Activated T-helper 1 cell treated with Interleukin-2 at 50 U/mL for 16 hours (primary cell): ENCODE data around the gene LRMDA.
"Not testable (repeated sequence)": the region's sequence is repeated elsewhere in the genome, so short reads cannot be mapped to it uniquely, and the experiment has no call there.

Source experiments
- DNase-seq: peaks from one replicate; pipeline ENCODE4 v3.0.0-alpha.2; 2020; ENCODE audit warnings: low read depth

Gene LRMDA

GRCh38 chr10:76126607-76127527 is 695.4 kb downstream of the LRMDA start:
- no peak for DNase-seq

GRCh38 chr10:76127984-76128589 is 696.7 kb downstream of the LRMDA start:
- DNase-seq, result no peak

- DNase-seq, result no peak
Measured at GRCh38 chr10:76129213-76129612, 697.8 kb downstream of the LRMDA start.

DNA sequence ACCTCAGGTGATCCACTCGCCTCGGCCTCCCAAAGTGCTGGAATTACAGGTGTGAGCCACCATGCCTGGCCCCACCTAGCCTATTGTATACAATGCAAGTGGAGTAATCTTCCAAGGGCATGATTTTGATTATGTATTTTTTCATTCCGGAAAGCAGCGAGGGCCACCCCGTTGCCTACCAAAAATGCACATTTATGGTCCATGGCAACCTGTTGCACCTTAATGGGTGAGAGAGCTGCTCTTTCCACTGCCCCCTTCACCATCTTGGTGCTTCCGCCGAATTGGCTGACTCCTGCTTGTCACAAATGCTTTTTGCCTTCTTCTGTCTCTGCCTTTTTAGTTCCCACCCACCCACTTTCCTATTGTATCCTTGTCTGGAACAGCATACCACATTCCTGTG is 699.5 kb downstream of the LRMDA start:
- no peak for DNase-seq

- no peak for DNase-seq
Measured at GRCh38 chr10:76133597-76134255, 702.3 kb downstream of the LRMDA start.

GRCh38 chr10:76136961-76137360 is 705.5 kb downstream of the LRMDA start:
- no peak for DNase-seq

DNA sequence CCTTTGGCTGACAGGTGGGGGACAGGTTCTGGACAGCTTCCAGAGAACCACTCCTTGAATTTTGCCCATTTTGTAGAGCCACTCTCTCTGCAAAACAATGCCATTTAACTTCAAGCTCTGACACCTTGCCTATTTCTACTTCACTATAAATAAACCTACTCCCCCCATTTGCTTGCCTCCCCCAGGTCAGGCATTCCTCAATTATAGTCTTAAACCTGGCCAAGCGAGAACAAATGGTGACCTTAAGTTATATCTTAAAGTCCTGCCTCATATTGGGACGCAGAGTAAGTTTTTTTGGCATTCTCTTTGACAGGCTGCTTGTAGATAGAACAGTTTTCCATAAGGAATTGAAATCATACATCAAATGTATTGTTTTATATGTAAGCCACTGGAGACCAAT is 706.9 kb downstream of the LRMDA start:
- DNase-seq, result no peak

- DNase-seq, result no peak
Measured at GRCh38 chr10:76138906-76139305, 707.5 kb downstream of the LRMDA start.

- no peak for DNase-seq
Measured at GRCh38 chr10:76139431-76139830, 708.0 kb downstream of the LRMDA start.

- DNase-seq, result no peak
Measured at GRCh38 chr10:76141376-76141775, 710.0 kb downstream of the LRMDA start.

DNA sequence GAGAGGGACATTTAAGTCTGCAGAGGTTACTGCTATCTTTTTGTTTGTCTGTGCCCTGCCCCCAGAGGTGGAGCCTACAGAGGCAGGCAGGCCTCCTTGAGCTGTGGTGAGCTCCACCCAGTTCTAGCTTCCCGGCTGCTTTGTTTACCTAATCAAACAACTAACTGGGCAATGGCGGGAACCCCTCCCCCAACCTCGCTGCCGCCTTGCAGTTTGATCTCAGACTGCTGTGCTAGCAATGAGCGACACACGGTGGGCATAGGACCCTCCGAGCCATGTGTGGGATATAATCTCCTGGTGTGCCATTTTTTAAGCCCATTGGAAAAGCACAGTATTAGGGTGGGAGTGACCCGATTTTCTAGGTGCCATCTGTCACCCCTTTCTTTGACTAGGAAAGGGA is 716.8 kb downstream of the LRMDA start:
- not testable (repeated sequence) for DNase-seq

- DNase-seq, result no peak
Measured at GRCh38 chr10:76149182-76149581, 717.8 kb downstream of the LRMDA start.

DNA sequence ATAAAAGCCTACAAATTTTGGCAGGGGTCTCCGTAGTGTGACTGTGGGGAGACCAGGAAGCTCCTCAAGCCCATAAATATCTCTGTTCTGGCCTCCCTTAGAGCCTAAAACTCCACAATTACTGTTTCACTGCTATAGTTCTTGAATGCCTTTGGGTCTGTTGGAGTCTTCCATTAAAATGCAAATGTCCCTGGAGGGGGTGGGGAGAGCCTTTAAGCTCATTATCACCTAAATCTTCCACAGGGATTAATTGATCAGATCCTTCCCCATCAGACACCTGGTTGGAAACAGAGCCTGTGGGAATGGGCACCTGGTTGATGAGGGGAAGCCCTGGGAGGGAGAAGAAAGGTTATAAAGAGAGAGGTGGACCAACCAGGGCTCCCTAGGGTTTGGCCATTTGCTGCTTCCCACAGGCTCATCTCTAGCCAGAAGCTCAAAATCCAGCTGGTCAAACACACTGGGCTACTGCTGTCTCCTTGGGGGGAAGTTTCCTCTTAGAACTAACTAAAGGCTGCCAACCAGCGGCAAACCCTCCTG is 718.2 kb downstream of the LRMDA start:
- no peak for DNase-seq

DNA sequence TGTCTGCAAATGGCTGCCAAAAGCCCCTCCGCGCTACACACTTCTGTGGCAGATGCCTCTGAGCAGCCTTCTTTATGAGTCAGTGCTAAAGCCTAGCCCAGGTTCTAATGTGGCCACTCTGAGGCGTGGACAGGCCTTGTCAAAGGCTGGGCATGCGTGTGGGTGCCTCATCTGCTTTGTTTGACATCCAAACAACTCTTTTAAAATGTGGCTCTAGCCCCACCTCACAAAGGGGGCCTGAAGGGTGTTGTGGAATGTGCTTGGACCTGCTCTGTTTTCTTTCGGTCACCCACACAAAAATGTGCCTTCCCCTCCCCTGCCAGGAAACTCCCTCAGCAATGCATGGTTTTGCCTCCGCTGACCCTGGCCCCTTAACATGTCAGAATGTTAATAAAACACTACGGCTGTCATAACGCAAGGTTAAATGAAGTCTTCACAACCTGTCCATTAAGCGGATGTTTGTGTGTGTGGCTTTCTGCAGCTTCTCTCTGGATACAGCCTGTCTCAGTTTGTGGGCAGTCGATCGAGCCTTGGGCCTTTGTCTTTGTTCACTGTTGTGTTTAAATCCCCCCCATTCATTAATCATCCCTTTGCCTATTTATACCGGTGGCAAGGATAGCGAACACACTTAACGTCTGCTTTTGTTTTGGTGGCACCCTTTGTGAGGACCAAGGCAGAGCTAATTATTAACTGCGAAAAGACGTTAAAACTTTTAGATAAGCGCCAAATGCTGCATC is 718.9 kb downstream of the LRMDA start:
- DNase-seq, result no peak

DNA sequence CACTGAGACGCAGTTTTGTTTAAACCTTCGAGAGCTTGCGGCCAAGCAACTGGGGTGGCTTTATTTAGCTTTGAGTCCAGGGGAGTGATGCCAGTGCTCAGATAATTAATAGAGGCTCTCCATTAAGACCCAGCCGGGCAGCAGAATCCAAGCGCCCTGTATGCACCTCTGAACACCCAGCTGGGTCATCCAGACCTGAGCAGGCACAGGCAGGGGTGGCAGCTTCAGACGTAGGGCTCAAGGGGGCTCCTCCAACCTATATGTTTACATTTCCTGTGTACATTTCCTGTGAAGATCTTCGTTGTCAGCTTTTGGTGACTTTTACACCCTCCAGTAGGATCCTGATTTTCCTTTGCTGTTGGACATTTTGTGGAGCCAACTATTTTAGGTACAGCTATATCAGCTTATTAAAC is 719.5 kb downstream of the LRMDA start:
- DNase-seq, result no peak

- DNase-seq, result no peak
Measured at GRCh38 chr10:76152186-76152585, 720.8 kb downstream of the LRMDA start.

- no peak for DNase-seq
Measured at GRCh38 chr10:76155961-76156360, 724.5 kb downstream of the LRMDA start.

GRCh38 chr10:76160446-76161300 is 729.2 kb downstream of the LRMDA start:
- no peak for DNase-seq

GRCh38 chr10:76161301-76161582 is 729.8 kb downstream of the LRMDA start:
- DNase-seq, result no peak

DNA sequence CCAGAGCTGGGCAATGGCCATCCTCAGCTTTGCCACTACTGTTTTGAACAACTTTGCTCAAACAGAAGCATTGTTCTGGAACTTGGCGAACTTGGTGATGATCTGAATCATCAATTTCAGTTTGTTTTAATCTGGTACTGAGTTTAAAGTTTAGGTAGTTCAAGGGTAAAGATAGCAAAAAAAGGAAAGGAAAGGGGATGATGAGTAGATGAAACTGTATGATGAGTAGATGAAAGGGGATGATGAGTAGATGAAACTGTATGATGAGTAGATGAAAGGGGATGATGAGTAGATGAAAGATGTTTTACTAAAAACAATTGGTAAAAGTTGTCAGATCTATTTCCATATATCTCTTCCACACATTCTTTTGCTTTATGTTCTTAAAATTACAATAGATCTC is 737.0 kb downstream of the LRMDA start:
- no peak for DNase-seq

- no peak for DNase-seq
Measured at GRCh38 chr10:76169246-76169645, 737.8 kb downstream of the LRMDA start.
